GM19395 (cell line): ENCODE measurements around the gene STX19.
"Not testable (repeated sequence)": the region's sequence is repeated elsewhere in the genome, so short reads cannot be mapped to it uniquely, and the experiment has no call there.

Experiments
- ATAC-seq: cut with Tn5 transposase; IDR thresholded peaks from one replicate; pipeline ENCODE4 v1.9.1; 2021; ENCODE audit warnings: mild to moderate bottlenecking, moderate library complexity; ENCODE audit not compliant: unreplicated experiment

STX19 gene

DNA sequence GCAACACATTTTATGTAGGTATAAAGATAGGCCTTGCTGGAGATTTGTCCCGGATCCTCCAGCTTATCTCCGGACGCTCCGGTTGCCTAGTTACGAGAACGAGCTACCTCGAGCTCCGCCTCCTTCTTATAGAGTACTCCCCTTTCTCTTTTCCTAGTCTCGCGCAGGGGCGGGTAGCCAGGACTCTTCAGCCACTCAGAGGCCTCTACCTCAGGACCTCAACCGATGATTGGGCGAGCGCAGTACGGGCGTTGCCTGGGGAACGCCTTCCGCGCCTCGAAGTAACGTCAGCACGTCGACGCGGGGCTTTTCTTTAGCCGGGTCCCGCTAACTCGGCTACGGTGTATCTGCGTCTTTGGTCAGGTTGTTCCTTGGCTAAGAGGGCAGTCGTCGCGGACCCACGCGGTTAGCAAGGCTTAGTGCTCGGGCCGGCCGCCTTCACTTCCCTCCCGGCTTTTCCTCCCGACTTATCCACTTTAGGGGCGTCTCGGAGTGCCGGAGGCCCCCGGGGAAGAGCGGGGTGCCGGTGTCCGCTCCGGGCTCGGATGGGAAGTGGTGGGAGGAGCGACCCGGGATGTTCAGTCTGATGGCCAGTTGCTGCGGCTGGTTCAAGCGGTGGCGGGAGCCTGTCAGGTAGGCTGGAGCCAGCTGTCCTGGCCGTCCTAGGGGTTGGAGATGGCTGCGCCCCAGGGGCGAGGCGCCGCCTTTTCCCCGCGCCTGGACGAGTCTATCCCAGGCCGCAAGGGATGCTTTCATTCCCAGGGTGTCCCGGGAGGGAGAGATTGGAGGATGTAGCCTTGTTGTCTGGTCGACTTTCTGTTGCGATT is 48.3 kb downstream of the STX19 start, which contains the start of gene ARL13B:
ARL13B (plus strand) TSS at position 306 of the 827 bp plus-strand sequence; CDS start at position 575, 269 bp downstream.
- ATAC-seq: peak; percentile 100

DNA sequence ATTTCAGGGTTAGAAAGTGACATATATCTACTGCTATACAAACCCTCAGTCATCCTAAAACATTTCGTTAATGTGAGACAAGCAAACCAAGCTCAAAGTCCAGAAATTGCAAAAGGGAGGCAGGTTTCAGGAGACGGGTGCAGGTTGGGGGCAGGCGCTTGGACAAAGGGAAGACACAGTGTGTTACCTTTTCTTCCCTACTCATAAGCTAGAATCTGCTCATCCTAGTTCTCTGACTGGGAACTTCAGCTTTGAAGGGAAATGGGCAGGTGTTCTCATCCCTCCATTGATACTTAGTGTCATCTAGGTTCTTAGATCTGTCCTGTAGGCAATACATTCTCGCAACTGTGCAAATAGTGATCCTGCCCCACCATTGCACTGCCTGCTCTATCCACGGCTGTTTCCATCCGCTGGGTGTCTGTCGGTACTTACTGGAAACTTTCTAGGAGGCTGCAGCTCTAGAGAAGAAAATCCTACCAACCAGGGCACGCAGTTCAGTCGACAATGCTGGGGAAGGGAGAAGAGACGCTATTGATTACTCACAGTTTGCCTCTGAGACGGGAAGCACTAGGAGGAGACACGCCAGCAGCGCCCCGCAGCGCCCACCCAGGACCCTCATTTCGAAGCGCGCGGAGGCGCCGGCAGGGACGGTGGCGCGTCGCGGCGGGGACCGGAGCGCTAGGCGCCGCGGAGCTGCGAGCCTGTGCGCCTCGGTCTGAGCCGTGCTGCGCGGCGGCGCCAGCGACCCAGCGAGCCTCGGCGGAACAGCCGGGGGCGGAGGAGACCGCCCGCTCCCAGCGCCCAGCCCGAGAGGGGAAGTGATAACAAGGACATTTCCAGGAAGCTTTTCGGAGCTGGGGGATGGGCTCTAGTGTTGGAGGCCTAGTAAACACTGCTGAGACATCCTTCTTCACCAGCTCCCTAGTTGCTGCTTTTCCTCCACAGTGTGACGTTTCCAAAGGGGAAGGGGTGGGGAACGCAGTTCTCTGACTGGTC is 55.0 kb downstream of the STX19 start, which contains the start of gene PROS1:
PROS1 (minus strand) TSS at position 766 of the 996 bp plus-strand sequence; CDS start at position 619, 147 bp downstream.
- peak; percentile 79 for ATAC-seq

DNA sequence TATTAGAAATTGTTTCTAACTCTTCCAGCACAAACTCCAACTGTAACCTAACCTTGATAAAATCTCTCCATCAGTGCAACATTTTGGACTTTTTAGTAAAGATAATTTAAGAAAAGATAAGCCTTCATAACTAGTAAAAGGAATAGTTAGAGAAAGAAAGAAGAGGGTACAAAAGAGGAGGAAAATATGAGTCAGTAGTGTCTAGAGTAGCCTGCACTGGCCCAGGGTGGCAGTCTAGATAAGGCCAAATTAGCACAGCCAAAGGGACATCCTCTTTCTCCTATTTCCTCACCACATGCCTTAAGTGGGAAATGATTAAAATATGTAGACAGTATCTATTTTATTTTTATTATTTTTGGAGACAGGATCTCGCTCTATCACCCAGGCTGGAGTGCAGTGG is 58.4 kb downstream of the STX19 start:
- no peak for ATAC-seq

DNA sequence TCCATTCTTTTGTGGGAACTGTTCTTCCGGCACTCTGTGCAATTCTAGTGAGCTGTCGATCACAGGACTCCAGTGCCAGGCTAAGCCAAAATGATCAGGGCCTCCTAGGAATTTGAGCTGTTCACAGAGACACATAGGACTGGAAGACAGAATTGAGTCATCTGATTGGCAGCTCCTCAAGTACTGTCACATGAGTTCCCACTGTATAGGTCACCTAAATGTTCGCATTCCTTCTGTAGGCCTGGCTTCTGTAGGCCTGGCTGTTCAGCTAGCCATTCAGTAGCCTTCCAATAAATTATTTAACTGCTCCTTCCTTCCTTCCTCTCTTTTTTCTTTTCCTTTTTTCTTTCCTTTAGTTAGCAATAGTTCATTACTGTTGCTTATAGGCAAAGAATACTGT is 59.0 kb downstream of the STX19 start:
- no peak for ATAC-seq

DNA sequence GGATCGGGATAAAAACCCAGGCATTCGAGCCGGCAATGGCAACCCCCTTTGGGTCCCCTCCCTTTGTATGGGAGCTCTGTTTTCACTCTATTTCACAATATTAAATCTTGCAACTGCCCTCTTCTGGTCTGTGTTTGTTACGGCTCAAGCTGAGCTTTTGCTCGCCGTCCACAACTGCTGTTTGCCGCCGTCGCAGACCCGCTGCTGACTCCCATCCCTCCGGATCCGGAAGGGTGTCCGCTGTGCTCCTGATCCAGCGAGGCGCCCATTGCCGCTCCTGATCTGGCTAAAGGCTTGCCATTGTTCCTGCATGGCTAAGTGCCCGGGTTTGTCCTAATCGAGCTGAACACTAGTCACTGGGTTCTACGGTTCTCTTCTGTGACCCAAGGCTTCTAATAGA is 63.3 kb downstream of the STX19 start:
- ATAC-seq: not testable (repeated sequence)
